ENCODE results near the gene DEFB112. TPM values are rescaled to one million over a fixed set of nuclear protein-coding genes. Genes with fewer than 3 reads are reported as not detected.

Gene DEFB112
- not detected for polyA plus RNA-seq (2013, experiment 1 of 2; ENCODE audit: insufficient read length)
- not detected for polyA plus RNA-seq (2013, experiment 2 of 2; ENCODE audit: insufficient read length)

DNA sequence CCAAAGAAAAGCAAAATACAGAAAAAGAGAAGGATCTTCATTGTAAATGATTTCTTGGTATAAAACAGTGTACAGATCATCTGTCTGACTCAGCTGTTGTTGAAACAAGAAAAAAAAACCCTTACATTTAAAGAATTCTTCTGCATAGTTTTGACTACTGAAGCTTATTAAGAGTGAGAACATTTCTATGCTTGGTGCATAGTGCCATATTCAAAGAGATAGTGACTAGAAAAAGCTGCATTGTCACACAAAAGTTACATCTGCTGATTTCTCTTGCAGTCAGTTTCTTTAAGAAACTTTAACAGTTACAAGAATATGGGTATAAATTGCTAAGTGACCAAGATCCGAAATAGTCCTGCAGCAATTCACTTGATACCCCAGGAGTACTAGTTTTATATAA, at the start of gene DEFB112:
Gene DEFB112 (minus strand): TSS at position 101 of the 400 bp plus-strand sequence. CDS start 60 bp downstream, at position 41.
- no peak for DNase-seq

DNA sequence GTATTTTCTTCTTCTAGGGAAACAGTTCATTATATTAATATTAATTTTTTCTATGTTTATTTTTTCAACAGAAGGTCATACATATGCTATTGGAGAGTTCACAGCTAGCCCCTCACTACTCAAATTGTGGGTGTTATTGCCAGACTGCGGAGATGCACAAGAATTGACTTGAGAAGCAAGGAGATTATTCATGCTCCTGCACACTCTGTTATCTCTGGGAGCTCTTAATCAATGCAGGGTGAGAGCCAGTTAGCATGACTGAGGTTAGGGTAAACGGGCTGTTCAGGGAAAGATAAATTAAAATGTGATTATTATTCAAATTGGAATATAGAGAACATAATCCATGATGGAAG, 48.9 kb upstream of the DEFB112 start:
- no peak for DNase-seq

- DNase-seq, result no peak
These were observed 48.4 kb upstream of the DEFB112 start for GRCh38 chr6:50097966-50098640.

GRCh38 chr6:50096296-50096695, 46.6 kb upstream of the DEFB112 start:
- DNase-seq, result no peak

DNA sequence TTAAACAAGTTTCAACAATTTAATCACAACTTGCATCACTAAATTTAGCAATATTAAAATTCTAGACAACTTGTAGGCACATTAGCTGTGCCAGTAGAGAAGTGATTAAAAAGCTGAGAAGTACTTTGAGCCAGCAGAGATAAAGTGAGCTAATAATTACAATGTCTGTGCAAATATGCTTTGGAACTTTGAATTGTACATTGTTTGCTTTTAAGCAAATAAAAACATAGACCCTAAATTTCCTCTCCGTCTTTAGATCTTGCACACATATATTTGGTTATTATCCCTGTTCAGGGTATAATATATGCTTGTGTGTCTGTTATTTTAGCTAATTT, 44.2 kb upstream of the DEFB112 start:
- DNase-seq, result no peak

GRCh38 chr6:50093116-50093937, 43.6 kb upstream of the DEFB112 start:
- DNase-seq, result no peak

DNA sequence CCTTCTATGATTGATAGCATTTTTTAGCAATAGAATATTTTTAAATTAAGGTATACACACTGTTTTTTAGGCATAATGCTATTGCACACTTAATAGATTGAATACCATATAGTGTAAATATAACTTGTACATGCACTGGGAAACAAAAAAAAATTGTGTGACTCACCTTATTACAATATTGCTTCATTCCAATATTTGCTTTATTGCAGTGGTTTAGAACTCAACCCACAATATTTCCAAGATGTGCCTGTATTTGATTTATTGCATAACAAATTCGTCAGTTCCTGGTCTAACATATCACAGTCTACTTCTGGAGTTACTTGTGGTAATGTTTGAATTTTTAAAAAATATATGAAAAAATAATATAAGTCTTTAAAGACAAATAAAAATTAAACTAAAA, 41.9 kb upstream of the DEFB112 start:
- DNase-seq, result no peak

DNA sequence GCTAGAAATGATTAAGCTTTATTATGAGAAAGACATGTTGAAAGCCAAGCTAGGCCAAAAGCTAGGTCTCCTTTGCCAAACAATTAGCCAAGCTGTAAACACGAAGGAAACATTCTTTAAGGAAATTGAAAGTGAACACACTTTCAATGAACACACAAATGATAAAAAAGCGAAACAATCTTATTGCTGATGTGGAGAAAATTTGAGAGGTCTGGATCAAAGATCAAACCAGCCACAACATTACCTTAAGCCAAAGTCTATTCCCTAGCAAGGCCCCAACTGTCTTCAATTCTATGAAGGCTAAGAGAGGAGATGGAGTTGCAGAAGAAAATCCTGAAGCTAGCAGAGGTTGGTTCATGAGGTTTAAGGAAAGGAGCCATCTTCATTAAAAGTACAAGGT, 40.2 kb upstream of the DEFB112 start:
- DNase-seq, result no peak

DNA sequence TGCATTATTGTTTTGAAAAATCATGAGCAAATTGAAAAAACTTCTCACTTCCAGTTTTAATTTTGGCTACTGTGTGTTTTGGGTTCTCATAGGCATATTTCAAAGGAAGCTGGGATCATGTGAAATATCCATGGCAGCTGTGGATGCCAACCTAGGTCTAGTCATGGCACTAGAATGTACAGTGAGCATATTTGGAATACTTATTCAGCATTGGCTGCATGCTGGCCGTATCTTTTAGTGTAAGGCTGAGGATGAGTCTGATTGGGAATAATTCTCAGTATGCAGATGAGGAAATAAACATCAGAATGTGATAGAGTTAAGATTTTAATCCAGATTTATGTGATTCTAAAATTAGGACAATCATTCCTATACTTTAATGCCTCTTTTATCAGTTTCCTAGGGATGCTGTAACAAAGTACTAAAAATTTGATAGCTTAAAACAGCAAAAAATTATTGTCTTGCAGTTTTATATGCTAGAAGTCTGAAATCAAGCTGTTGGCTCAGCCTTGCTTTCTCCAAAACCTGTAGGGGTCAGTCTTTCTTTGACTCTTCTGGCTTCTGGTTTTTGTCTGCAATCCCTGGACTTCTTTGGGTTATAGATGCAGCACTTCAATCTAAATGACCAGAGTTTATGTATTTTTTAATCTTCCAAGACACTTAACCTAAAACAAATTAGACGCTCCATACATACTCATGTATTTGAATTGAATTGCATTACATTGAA, 37.7 kb upstream of the DEFB112 start:
- DNase-seq, result peak; percentile 61

DNA sequence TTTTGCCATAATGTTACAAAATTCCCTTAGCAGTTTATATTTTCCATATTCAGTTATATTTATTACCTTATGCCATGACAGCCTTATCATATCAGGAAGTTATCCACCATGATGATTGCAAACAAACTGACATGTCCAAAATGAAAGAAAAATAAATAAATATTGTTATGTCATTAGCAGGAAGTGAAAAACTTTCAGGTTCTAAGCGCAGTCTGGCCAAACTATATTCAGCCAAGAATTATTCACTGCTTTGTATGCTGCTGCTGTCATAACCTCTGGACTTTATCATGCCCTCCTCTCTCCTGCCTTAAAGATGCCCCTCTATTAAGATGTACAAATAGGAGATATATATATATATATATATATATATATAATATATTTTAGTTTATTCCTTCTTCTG, 27.7 kb upstream of the DEFB112 start:
- no peak for DNase-seq

DNA sequence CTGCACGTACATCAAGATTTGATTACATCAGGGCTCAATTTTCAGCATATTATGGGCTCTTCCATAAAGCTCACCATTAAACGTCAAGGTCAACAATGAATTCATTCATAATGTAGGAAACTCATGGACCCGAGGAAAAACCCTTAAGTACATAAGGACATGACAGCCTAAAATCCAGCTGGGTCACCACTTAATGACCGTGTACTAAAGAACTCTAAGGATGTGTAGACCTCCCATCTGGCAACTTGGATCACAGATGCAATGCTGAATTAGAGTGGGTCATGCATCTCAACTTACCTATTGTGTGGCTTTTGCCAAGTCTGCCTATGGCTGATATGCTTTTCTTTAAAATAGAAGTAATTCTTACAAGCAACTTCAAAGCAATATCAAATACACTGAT, 26.7 kb upstream of the DEFB112 start:
- no peak for DNase-seq

DNA sequence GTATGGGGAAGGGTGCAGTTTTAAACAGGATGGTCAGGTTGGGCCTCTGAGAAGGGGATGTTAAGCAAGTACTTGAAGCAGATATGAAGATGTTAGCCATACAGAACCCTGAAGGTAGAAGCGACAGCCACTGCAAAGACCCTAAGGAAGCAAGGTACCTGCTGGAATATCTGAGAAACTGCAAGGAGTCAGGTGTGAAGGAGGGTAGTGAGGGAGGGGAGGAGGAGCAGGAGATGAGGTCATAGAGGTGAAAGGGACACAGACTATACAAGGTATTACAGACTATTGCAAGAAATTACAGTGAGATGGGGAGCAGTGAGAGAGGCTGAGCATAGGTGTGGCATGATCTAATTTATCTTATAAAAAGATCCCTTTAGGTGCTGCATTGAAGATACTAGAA, 22.2 kb upstream of the DEFB112 start:
- no peak for DNase-seq

DNA sequence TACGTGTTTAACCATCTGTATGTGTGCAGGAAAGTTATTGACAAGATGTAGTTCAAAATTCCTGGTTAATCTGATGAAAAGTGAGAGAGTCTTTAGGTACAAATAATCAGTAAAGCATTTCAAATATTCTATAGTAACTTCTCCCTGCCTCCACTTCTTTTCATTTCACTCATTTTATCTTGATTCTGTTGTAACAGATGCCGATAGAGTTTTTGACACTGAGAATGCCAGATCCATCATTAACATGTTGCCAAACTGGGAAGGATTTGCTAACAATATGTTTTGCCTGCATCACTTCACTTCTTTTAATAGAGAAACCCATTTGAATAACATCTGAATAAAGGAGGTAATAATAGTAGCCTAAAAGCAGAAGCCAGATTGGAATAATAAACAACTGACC, 20.4 kb upstream of the DEFB112 start:
- no peak for DNase-seq

GRCh38 chr6:50062051-50062450, 12.3 kb upstream of the DEFB112 start:
- no peak for DNase-seq

DNA sequence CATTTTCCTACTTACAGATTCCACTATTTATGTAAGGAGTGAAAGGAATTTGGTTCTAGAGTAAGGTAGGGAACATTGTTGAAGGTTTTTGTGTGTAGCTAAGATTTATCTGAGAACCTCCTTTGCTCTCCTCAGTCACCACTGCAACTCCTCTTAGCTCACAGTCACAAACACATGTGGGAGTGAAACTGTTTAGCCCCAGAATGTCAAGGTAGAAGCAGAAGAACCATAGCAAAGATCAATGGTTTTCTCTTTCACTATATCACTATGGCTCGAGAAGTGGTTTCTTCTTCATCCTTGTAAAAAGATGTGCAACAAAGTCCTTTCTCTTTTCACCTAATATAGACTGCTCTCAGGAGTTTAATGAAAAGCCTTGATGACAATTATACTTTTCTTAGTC, 6.5 kb upstream of the DEFB112 start:
- DNase-seq, result no peak

DNA sequence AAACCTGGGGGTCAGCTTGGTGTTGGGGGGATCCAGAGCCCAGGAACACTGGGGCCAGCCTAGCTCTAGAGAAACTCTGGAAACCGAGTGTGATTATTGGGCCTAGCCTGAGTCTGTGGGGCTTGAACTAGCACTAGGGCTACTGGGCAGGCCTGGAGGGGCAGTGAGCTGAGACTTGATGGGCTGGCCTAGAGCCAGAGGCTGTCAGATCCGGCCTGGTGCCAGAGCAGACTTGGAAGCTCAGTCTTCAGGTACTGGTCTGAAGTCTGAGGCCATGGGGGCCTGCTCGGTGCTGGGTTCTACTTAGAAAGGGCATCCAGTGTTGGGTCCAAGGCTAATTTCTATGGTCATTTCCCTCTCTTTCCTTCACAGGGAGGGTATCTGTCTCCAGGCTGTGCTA, 2.7 kb downstream of the DEFB112 start:
- DNase-seq, result no peak

DNA sequence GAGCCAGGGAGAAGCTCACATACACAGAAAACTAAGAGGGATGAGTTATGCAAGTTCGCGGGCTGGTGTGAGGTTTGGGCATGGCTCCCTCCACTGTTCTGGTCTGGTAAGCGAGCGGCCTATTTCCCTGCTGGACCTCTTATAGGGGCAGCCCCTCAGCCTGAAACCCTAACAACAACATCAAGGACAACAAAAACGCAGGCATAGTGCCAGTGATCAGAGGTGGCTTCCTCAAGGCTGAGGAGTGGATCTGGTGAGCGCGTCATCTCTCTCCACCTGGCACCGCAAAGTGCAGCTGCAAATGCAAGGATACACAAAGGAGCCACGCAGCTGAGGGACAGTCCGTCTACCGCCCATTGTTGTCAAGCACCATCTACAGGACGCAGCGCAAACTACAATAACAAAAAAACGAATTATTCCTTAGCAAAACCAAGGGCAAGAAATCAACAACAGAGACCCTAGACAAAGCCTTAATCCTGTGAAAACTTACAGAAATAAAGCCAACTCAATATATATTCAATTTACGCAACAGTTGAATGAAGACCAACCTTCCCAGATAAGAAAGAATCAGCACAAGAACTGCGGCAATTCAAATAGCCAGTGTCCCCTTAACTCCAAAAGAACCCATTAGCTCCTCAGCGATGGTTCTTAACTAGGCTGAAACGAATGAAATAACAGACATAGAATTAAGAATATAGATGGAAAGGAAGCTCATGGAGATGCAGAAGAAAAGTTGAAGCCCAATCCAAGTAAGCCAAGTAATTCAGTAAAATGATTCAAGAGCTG, 18.8 kb downstream of the DEFB112 start:
- no peak for DNase-seq

- DNase-seq, result no peak
These were observed 19.4 kb downstream of the DEFB112 start for GRCh38 chr6:50030350-50030749.

GRCh38 chr6:50025258-50025657, 24.5 kb downstream of the DEFB112 start:
- no peak for DNase-seq

- DNase-seq, result no peak
These were observed 27.8 kb downstream of the DEFB112 start, which contains the start of gene DEFB110 for GRCh38 chr6:50021894-50022293. TSS of gene DEFB110 (minus strand) at chr6:50021994. CDS start at chr6:50021935, 59 bp downstream.

- no peak for DNase-seq
These were observed 41.9 kb downstream of the DEFB112 start for GRCh38 chr6:50007819-50008218.

DNA sequence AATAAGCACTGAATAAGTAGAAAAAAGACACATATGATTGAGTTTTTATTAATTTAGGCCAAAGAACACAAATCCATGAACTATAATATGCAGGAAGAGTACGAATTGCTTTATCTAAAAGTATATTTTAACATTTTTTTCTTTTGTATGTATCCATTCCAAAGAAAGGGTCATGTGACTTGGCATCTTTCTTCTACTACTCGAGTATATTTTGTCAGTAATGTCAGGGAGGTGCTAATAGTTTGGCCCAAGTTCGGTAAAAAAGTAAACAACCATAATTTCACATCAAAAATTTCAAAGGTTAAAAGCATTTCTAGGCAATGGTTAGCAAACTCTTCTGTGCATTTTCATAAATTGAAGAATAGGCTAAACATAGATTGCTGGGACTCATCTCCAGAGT, 46.6 kb downstream of the DEFB112 start:
- no peak for DNase-seq

- DNase-seq, result no peak
These were observed 54.5 kb downstream of the DEFB112 start for GRCh38 chr6:49995278-49995677.

Measured in fibroblast of skin of scalp (primary cell).